ENCODE results near the gene CFAP299.

GRCh38 chr4:80307774-80308465, 27.6 kb upstream of the CFAP299 start:
- no peak for TF ChIP-seq EZH2 (IDR thresholded peaks at IDR 0.05; ENCODE audit: borderline replicate concordance, insufficient read depth, low read depth, low read length, poor library complexity, severe bottlenecking)
- no peak for TF ChIP-seq CTCF (IDR thresholded peaks at IDR 0.05)
